Posterior cingulate gyrus (tissue), 11 donors: ENCODE results near the gene PRDM15.
A peak's percentile ranks its signal among the peaks of the same experiment; 100 is the strongest.

Experiments used
- DNase-seq, 10 donors: peaks; one replicate each; pipeline versions ENCODE4 v3.0.0 to v3.0.0-alpha.2; 2020 to 2021; ENCODE audit warnings: mixed read lengths in 3 of 10
- intact Hi-C: fragments of 100-400 bp; cut with DNase I; formaldehyde crosslinking; loops from one replicate; pipeline ENCODE4 v1.15.1; 2023

Gene PRDM15

GRCh38 chr21:41850085-41850484 is 29.1 kb downstream of the PRDM15 start:
- peak in 2 of 10 donors; percentile 19 to 47 for DNase-seq
- intact Hi-C loops = no loop called here

GRCh38 chr21:41848958-41849580 is 30.1 kb downstream of the PRDM15 start:
- DNase-seq = peak in 2 of 10 donors; percentile 49
- intact Hi-C loops = no loop called here

- peak in 1 of 10 donors; percentile 7 for DNase-seq
- intact Hi-C loops = no loop called here
Measured at GRCh38 chr21:41848533-41848932, 30.6 kb downstream of the PRDM15 start.

GRCh38 chr21:41847066-41847804 is 31.9 kb downstream of the PRDM15 start:
- DNase-seq = peak in 3 of 10 donors; percentile 39 to 79 (median 52)
- intact Hi-C loops = no loop called here

GRCh38 chr21:41846536-41846935 is 32.6 kb downstream of the PRDM15 start:
- intact Hi-C loops = no loop called here
- DNase-seq = peak in 3 of 10 donors; percentile 23 to 78 (median 57)

- intact Hi-C loops = no loop called here
- DNase-seq = peak in 2 of 10 donors; percentile 35 to 42
Measured at GRCh38 chr21:41846033-41846317, 33.2 kb downstream of the PRDM15 start.

- intact Hi-C loops = no loop called here
- DNase-seq = peak in 3 of 10 donors; percentile 25 to 66 (median 50)
Measured at GRCh38 chr21:41845310-41846032, 33.7 kb downstream of the PRDM15 start.

GRCh38 chr21:41843584-41843983 is 35.6 kb downstream of the PRDM15 start:
- peak in 1 of 10 donors; percentile 7 for DNase-seq
- intact Hi-C loops = no loop called here

- intact Hi-C loops = no loop called here
Measured at GRCh38 chr21:41840880-41841279, 38.3 kb downstream of the PRDM15 start.

GRCh38 chr21:41839387-41840000 is 39.6 kb downstream of the PRDM15 start:
- intact Hi-C loops = no loop called here
- DNase-seq = peak in 2 of 10 donors; percentile 36 to 51

More at GRCh38 chr21:41840880-41841279, 38.3 kb downstream of the PRDM15 start:
- DNase-seq = no peak

GRCh38 chr21:41837756-41838297 is 41.3 kb downstream of the PRDM15 start:
- intact Hi-C loops = no loop called here
- DNase-seq = peak in 3 of 10 donors; percentile 39 to 68 (median 65)

GRCh38 chr21:41836166-41837015 is 42.8 kb downstream of the PRDM15 start:
- peak in 3 of 10 donors; percentile 26 to 71 (median 55) for DNase-seq
- intact Hi-C loops = no loop called here

- peak in 2 of 10 donors; percentile 53 to 71 for DNase-seq
- intact Hi-C loops = no loop called here
Measured at GRCh38 chr21:41835711-41836154, 43.4 kb downstream of the PRDM15 start.

GRCh38 chr21:41834926-41835663 is 44.0 kb downstream of the PRDM15 start:
- DNase-seq = peak in 3 of 10 donors; percentile 63 to 79 (median 76)
- intact Hi-C loops = no loop called here

- peak in 3 of 10 donors; percentile 54 to 82 (median 69) for DNase-seq
Measured at GRCh38 chr21:41834252-41834925, 44.8 kb downstream of the PRDM15 start.

GRCh38 chr21:41833497-41834115 is 45.5 kb downstream of the PRDM15 start:
- DNase-seq = peak in 3 of 10 donors; percentile 47 to 78 (median 49)
- intact Hi-C loops = no loop called here

More at GRCh38 chr21:41834252-41834925, 44.8 kb downstream of the PRDM15 start:
- intact Hi-C loops = no loop called here

- DNase-seq = peak in 3 of 10 donors; percentile 26 to 49 (median 41)
Measured at GRCh38 chr21:41832596-41833496, 46.3 kb downstream of the PRDM15 start.

More at GRCh38 chr21:41832596-41833496, 46.3 kb downstream of the PRDM15 start:
- intact Hi-C loops = no loop called here
